HEK293 (cell line): ENCODE results near the gene CPLX3.

Experiments
- CTCF ChIA-PET: fragments of 350-600 bp; formaldehyde crosslinking; extraction: SDS; loops from one replicate; lab custom pipeline; 2021; ENCODE audit warnings: antibody characterized with exemption; lab: Yijun Ruan, JAX
- POLR2A ChIA-PET: fragments of 300-600 bp; formaldehyde crosslinking; extraction: SDS; loops from one replicate; lab custom pipeline; 2020; ENCODE audit warnings: antibody characterized with exemption, inconsistent platforms; lab: Yijun Ruan, JAX
- H3K27ac ChIP-seq: fragments of 200-500 bp; sonication (Bioruptor generic); 2 replicates; pipeline ENCODE4 v1.5.1; 2014; ENCODE audit warnings: low read depth, low read length, control low read depth, inconsistent platforms; ENCODE audit errors: extremely low read depth
- H3K36me3 ChIP-seq, 2 experiments: fragments of 200-500 bp in 1 of 2; sonication (Bioruptor generic) in 1 of 2; 1 replicate in 1 of 2; 2 replicates in 1 of 2; pipeline ENCODE4 v1.5.1; 2014 to 2017; ENCODE audit warnings: inconsistent platforms in 2 of 2, low read length in 2 of 2; ENCODE audit not compliant: control insufficient read depth in 2 of 2, insufficient read depth in 1 of 2
- H3K4me1 ChIP-seq: fragments of 200-500 bp; sonication (Bioruptor generic); 2 replicates; pipeline ENCODE4 v1.5.1; 2014; ENCODE audit warnings: mild to moderate bottlenecking, low read length, inconsistent platforms; ENCODE audit not compliant: control insufficient read depth, insufficient read depth
- H3K4me3 ChIP-seq: 2 replicates; pipeline ENCODE4 v1.5.1; 2011; ENCODE audit warnings: low read depth, mild to moderate bottlenecking, control low read depth, low read length, moderate library complexity
- H3K9me3 ChIP-seq: fragments of 200-500 bp; sonication (Bioruptor generic); 2 replicates; pipeline ENCODE4 v1.5.1; 2014; ENCODE audit warnings: low read depth, low read length, inconsistent platforms; ENCODE audit not compliant: control insufficient read depth, insufficient read depth
- BCL6B ChIP-seq: fragments of 450-650 bp; formaldehyde crosslinking; IDR thresholded peaks from 2 replicates; pipeline ENCODE4 v1.5.1; 2017; ENCODE audit warnings: missing biosample characterization, missing genetic modification characterization
- GLI2 ChIP-seq: fragments of 450-650 bp; formaldehyde crosslinking; IDR thresholded peaks from 2 replicates; pipeline ENCODE4; 2017; ENCODE audit warnings: missing biosample characterization, missing genetic modification characterization, low read depth, borderline replicate concordance
- HOXA7 ChIP-seq: sonication (generic); formaldehyde crosslinking; IDR thresholded peaks from 2 replicates; pipeline ENCODE4 v1.8.1; 2022; ENCODE audit warnings: missing genetic modification reagents, borderline replicate concordance
- MZF1 ChIP-seq: fragments of 450-650 bp; formaldehyde crosslinking; IDR thresholded peaks from 2 replicates; pipeline ENCODE4 v1.5.1; 2017; ENCODE audit warnings: missing biosample characterization, missing genetic modification characterization, borderline replicate concordance
- WT1 ChIP-seq: fragments of 450-650 bp; formaldehyde crosslinking; IDR thresholded peaks from 2 replicates; pipeline ENCODE4 v1.5.1; 2016; ENCODE audit warnings: missing biosample characterization, missing genetic modification characterization
- ZBTB7A ChIP-seq: fragments of 450-650 bp; formaldehyde crosslinking; IDR thresholded peaks from 2 replicates; pipeline ENCODE4 v1.5.1; 2016; ENCODE audit warnings: low read depth, missing biosample characterization, missing genetic modification characterization
- ZNF148 ChIP-seq: fragments of 450-650 bp; formaldehyde crosslinking; IDR thresholded peaks from 2 replicates; pipeline ENCODE4 v1.5.0; 2017; ENCODE audit warnings: missing biosample characterization, missing genetic modification characterization, borderline replicate concordance
- ZNF184 ChIP-seq: fragments of 450-650 bp; IDR thresholded peaks from 2 replicates; pipeline ENCODE4 v1.5.1; 2018; ENCODE audit warnings: missing biosample characterization, mild to moderate bottlenecking, missing genetic modification characterization
- ZNF266 ChIP-seq: fragments of 450-650 bp; formaldehyde crosslinking; IDR thresholded peaks from 2 replicates; pipeline ENCODE4 v1.5.1; 2016; ENCODE audit warnings: missing biosample characterization, missing genetic modification characterization, low read depth
- ZNF302 ChIP-seq: fragments of 450-650 bp; formaldehyde crosslinking; IDR thresholded peaks from 2 replicates; pipeline ENCODE4 v1.5.1; 2016; ENCODE audit warnings: missing biosample characterization, missing genetic modification characterization, low read depth
- ZNF341 ChIP-seq: fragments of 450-650 bp; formaldehyde crosslinking; IDR thresholded peaks from 2 replicates; pipeline ENCODE4; 2016; ENCODE audit warnings: low read depth, missing biosample characterization, missing genetic modification characterization
- ZNF426 ChIP-seq: fragments of 450-650 bp; formaldehyde crosslinking; IDR thresholded peaks from 2 replicates; pipeline ENCODE4 v1.5.1; 2017; ENCODE audit warnings: missing biosample characterization, missing genetic modification characterization, mild to moderate bottlenecking, inconsistent platforms, moderate library complexity
- ZNF560 ChIP-seq: fragments of 450-650 bp; formaldehyde crosslinking; IDR thresholded peaks from 2 replicates; pipeline ENCODE4 v1.5.1; 2017; ENCODE audit warnings: missing biosample characterization, missing genetic modification characterization, borderline replicate concordance
- ZNF660 ChIP-seq: fragments of 450-650 bp; IDR thresholded peaks from 2 replicates; pipeline ENCODE4 v1.5.1; 2018; ENCODE audit warnings: missing biosample characterization, mild to moderate bottlenecking, missing genetic modification characterization
- ZNF776 ChIP-seq: fragments of 450-650 bp; formaldehyde crosslinking; IDR thresholded peaks from 2 replicates; pipeline ENCODE4 v1.5.0; 2017; ENCODE audit warnings: missing biosample characterization, missing genetic modification characterization, borderline replicate concordance
- TF ChIP-seq, protein P1 (sequence below): fragments of 450-650 bp; formaldehyde crosslinking; IDR thresholded peaks from 2 replicates; pipeline ENCODE4 v1.5.1; 2017; ENCODE audit warnings: missing biosample characterization, missing genetic modification characterization
- TF ChIP-seq, protein P2 (sequence below): fragments of 450-650 bp; formaldehyde crosslinking; IDR thresholded peaks from 2 replicates; pipeline ENCODE4 v1.5.1; 2016; ENCODE audit warnings: missing biosample characterization, missing genetic modification characterization
- TF ChIP-seq, protein P3 (sequence below): fragments of 450-650 bp; formaldehyde crosslinking; optimal IDR thresholded peaks from 2 replicates; pipeline ENCODE3; 2016; ENCODE audit warnings: missing biosample characterization, mild to moderate bottlenecking, missing genetic modification characterization
- TF ChIP-seq, protein P4 (sequence below): fragments of 450-650 bp; formaldehyde crosslinking; IDR thresholded peaks from 2 replicates; pipeline ENCODE4 v1.5.1; 2016; ENCODE audit warnings: missing biosample characterization, missing genetic modification characterization

Gene CPLX3

DNA sequence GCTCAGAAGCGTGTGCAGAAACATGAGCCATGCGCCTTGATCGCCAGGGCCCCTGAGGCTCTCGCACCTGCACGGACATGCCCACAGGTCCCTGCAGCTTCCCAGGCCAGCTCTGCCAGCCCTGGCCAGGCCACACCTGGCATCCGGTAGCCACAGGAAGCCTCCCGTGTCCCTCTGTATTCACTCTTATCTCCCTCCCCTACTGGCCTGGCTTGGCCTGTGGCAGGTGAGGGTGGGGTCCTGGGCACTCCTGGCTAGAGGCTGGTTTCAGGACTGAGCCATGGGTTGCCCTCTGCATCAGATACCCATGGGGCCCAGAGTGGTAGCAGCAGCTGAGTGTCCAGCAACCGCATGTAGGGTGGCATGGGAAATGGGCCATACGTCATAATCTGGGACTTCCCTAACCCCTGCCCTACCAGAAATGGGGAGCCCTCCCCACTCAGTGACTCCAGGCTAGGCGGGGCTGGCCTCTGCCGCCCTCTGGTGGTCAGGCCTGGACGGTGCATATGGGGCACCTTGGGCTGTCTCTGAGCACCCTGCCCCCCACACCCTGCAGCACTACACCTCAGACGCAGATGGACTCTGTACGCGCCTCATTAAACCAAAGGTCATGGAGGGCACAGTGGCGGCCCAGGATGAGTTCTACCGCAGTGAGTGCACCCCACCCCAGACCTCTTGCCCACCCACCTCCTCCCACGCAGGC, 26.4 kb upstream of the CPLX3 start (continued):
- TF ChIP-seq ZNF660 (tag by site-specific recombination) (0 out of 2 replicates have a peak, but pooled peaks have one; percentile 55), ZNF148 (no peak), ZNF341 (tag by site-specific recombination) (no peak; the same call in 1 of the 2 replicates), ZNF184 (tag by site-specific recombination) (peak; percentile 17; the same call in 1 of the 2 replicates), ZNF560 (no peak), ZNF302 (tag by site-specific recombination) (no peak), ZBTB7A (peak; percentile 18; the same call in 1 of the 2 replicates), GLI2 (tag by site-specific recombination) (no peak), MZF1 (tag by site-specific recombination) (no peak)
- TF ChIP-seq, protein P1, sequence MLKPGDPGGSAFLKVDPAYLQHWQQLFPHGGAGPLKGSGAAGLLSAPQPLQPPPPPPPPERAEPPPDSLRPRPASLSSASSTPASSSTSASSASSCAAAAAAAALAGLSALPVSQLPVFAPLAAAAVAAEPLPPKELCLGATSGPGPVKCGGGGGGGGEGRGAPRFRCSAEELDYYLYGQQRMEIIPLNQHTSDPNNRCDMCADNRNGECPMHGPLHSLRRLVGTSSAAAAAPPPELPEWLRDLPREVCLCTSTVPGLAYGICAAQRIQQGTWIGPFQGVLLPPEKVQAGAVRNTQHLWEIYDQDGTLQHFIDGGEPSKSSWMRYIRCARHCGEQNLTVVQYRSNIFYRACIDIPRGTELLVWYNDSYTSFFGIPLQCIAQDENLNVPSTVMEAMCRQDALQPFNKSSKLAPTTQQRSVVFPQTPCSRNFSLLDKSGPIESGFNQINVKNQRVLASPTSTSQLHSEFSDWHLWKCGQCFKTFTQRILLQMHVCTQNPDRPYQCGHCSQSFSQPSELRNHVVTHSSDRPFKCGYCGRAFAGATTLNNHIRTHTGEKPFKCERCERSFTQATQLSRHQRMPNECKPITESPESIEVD (tag by site-specific recombination): no peak
- TF ChIP-seq, protein P2, sequence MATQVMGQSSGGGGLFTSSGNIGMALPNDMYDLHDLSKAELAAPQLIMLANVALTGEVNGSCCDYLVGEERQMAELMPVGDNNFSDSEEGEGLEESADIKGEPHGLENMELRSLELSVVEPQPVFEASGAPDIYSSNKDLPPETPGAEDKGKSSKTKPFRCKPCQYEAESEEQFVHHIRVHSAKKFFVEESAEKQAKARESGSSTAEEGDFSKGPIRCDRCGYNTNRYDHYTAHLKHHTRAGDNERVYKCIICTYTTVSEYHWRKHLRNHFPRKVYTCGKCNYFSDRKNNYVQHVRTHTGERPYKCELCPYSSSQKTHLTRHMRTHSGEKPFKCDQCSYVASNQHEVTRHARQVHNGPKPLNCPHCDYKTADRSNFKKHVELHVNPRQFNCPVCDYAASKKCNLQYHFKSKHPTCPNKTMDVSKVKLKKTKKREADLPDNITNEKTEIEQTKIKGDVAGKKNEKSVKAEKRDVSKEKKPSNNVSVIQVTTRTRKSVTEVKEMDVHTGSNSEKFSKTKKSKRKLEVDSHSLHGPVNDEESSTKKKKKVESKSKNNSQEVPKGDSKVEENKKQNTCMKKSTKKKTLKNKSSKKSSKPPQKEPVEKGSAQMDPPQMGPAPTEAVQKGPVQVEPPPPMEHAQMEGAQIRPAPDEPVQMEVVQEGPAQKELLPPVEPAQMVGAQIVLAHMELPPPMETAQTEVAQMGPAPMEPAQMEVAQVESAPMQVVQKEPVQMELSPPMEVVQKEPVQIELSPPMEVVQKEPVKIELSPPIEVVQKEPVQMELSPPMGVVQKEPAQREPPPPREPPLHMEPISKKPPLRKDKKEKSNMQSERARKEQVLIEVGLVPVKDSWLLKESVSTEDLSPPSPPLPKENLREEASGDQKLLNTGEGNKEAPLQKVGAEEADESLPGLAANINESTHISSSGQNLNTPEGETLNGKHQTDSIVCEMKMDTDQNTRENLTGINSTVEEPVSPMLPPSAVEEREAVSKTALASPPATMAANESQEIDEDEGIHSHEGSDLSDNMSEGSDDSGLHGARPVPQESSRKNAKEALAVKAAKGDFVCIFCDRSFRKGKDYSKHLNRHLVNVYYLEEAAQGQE: no peak

GRCh38 chr15:74800559-74801094, 25.8 kb upstream of the CPLX3 start:
- peaks cover 17 to 66% of the 10 kb centered on the region in 2 experiments; a peak in 2 of 3 replicates for H3K36me3 ChIP-seq
- POLR2A ChIA-PET: no interaction called here

More at GRCh38 chr15:74800559-74801094, 25.8 kb upstream of the CPLX3 start:
- H3K9me3 ChIP-seq: no peaks in the 10 kb centered on the region
- no peak overlapping the region for H3K4me3 ChIP-seq
- no peaks in the 10 kb centered on the region for H3K4me1 ChIP-seq
- H3K27ac ChIP-seq: no peak overlapping the region
- CTCF ChIA-PET: interaction anchor here (0.6 to 25.7 kb wide), 16 partner anchors 9 to 166 kb away, joined by 3 to 649 read pairs (median 4); partner anchors contain the start of gene CSK
- TF ChIP-seq ZNF426 (no peak), HOXA7 (CRISPR knock-in tag) (no peak), ZNF776 (no peak), BCL6B (tag by site-specific recombination) (no peak), ZNF266 (no peak), WT1 (tag by site-specific recombination) (no peak)
- TF ChIP-seq, protein P3, sequence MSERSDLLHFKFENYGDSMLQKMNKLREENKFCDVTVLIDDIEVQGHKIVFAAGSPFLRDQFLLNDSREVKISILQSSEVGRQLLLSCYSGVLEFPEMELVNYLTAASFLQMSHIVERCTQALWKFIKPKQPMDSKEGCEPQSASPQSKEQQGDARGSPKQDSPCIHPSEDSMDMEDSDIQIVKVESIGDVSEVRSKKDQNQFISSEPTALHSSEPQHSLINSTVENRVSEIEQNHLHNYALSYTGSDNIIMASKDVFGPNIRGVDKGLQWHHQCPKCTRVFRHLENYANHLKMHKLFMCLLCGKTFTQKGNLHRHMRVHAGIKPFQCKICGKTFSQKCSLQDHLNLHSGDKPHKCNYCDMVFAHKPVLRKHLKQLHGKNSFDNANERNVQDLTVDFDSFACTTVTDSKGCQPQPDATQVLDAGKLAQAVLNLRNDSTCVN: no peak
- TF ChIP-seq, protein P4, sequence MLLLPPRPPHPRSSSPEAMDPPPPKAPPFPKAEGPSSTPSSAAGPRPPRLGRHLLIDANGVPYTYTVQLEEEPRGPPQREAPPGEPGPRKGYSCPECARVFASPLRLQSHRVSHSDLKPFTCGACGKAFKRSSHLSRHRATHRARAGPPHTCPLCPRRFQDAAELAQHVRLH: no peak
